Loucy (cell line): ENCODE measurements around the gene BLID.

Experiments used
- H2AFZ ChIP-seq: fragments of 200-600 bp; sonication (generic); 2 replicates; pipeline ENCODE4 v1.6.0; 2016; ENCODE audit warnings: antibody characterized with exemption, mild to moderate bottlenecking, low read length, moderate library complexity
- H3F3A ChIP-seq: fragments of 200-600 bp; 2 replicates; pipeline ENCODE4 v1.6.0; 2016; ENCODE audit warnings: antibody characterized with exemption, low read depth, mild to moderate bottlenecking
- H3K27me3 ChIP-seq: fragments of 200-600 bp; sonication (generic); 2 replicates; pipeline ENCODE4 v1.6.1; 2014; ENCODE audit warnings: low read length, mild to moderate bottlenecking; ENCODE audit not compliant: insufficient read depth, poor library complexity, severe bottlenecking
- H3K36me3 ChIP-seq: fragments of 200-600 bp; sonication (generic); 2 replicates; pipeline ENCODE4 v1.6.1; 2016; ENCODE audit warnings: low read length; ENCODE audit not compliant: insufficient read depth
- H3K4me1 ChIP-seq: fragments of 200-600 bp; sonication (generic); 2 replicates; pipeline ENCODE4 v1.5.1; 2014; ENCODE audit warnings: low read length, mild to moderate bottlenecking; ENCODE audit not compliant: insufficient read depth, poor library complexity, severe bottlenecking
- H3K4me2 ChIP-seq: fragments of 200-600 bp; sonication (generic); 2 replicates; pipeline ENCODE4 v1.6.0; 2014; ENCODE audit warnings: antibody characterized with exemption, low read length, low read depth, mild to moderate bottlenecking; ENCODE audit not compliant: poor library complexity, severe bottlenecking
- H3K4me3 ChIP-seq: fragments of 200-600 bp; sonication (generic); 2 replicates; pipeline ENCODE4 v1.5.1; 2014; ENCODE audit warnings: low read length, mild to moderate bottlenecking, mixed read lengths; ENCODE audit not compliant: poor library complexity, severe bottlenecking
- H3K79me2 ChIP-seq: fragments of 200-600 bp; sonication (generic); 2 replicates; pipeline ENCODE4 v1.6.1; 2014; ENCODE audit warnings: low read length; ENCODE audit not compliant: insufficient read depth
- H3K9ac ChIP-seq: fragments of 200-600 bp; sonication (generic); 2 replicates; pipeline ENCODE4 v1.6.0; 2014; ENCODE audit warnings: mild to moderate bottlenecking, low read depth, low read length, moderate library complexity; ENCODE audit not compliant: poor library complexity, severe bottlenecking
- H3K9me2 ChIP-seq: fragments of 200-600 bp; sonication (generic); replicated peaks from 2 replicates; pipeline ENCODE4 v1.6.1; 2016; ENCODE audit warnings: low read depth, low read length, mixed read lengths
- H3K9me3 ChIP-seq: fragments of 200-600 bp; sonication (generic); 2 replicates; pipeline ENCODE4 v1.6.1; 2014; ENCODE audit warnings: mild to moderate bottlenecking, antibody characterized with exemption, low read length, low read depth; ENCODE audit not compliant: insufficient read depth
- H4K20me1 ChIP-seq: fragments of 200-600 bp; sonication (generic); 2 replicates; pipeline ENCODE4 v1.6.0; 2014; ENCODE audit warnings: antibody characterized with exemption, low read length, mild to moderate bottlenecking; ENCODE audit not compliant: insufficient read depth, poor library complexity, severe bottlenecking
- EZH2phosphoT487 ChIP-seq: fragments of 200-600 bp; IDR thresholded peaks from 2 replicates; pipeline ENCODE4 v1.6.1; 2018; ENCODE audit warnings: antibody characterized with exemption, mild to moderate bottlenecking, moderate library complexity, borderline replicate concordance
- TF ChIP-seq, protein P1 (sequence below): fragments of 200-600 bp; sonication (generic); conservative IDR thresholded peaks from 2 replicates; pipeline ENCODE4 v1.5.1; 2014; ENCODE audit warnings: mild to moderate bottlenecking, antibody characterized with exemption, low read length

BLID gene

DNA sequence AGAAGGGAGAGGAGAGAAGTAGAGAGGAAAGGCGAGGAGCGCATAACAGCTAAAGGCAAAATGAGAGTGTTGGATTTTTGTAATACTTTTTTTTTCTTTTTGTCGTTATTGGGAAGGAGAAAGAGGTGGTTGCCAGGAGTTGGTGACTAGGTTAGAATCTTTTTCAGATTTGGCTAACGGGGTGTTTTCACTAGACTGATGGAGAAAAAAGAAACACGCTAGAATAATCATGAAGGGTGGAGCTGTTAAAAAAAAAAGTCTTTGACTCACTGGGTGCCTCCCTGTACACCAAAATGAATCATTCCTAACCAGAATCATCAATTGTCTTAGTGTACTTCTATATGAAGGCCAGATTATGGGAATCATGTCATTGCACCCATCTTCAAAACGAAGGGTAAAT is 12.7 kb downstream of the BLID start:
- Histone ChIP-seq H3K9me2 (no peaks in the 10 kb centered on the region), H4K20me1 (no peaks in the 10 kb centered on the region), H3K36me3 (no peaks in the 10 kb centered on the region), H3K79me2 (no peaks in the 10 kb centered on the region), H3K9me3 (no peaks in the 10 kb centered on the region), H2AFZ (no peak overlapping the region), H3K4me2 (no peak overlapping the region), H3K27me3 (no peaks in the 10 kb centered on the region), H3F3A (no peaks in the 10 kb centered on the region), H3K4me3 (no peak overlapping the region), H3K4me1 (no peaks in the 10 kb centered on the region), H3K9ac (no peak overlapping the region)
- no peak for TF ChIP-seq EZH2phosphoT487
- TF ChIP-seq, protein P1, sequence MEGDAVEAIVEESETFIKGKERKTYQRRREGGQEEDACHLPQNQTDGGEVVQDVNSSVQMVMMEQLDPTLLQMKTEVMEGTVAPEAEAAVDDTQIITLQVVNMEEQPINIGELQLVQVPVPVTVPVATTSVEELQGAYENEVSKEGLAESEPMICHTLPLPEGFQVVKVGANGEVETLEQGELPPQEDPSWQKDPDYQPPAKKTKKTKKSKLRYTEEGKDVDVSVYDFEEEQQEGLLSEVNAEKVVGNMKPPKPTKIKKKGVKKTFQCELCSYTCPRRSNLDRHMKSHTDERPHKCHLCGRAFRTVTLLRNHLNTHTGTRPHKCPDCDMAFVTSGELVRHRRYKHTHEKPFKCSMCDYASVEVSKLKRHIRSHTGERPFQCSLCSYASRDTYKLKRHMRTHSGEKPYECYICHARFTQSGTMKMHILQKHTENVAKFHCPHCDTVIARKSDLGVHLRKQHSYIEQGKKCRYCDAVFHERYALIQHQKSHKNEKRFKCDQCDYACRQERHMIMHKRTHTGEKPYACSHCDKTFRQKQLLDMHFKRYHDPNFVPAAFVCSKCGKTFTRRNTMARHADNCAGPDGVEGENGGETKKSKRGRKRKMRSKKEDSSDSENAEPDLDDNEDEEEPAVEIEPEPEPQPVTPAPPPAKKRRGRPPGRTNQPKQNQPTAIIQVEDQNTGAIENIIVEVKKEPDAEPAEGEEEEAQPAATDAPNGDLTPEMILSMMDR, result no peak

- Histone ChIP-seq H4K20me1 (no peaks in the 10 kb centered on the region), H2AFZ (no peak overlapping the region), H3K27me3 (no peaks in the 10 kb centered on the region), H3K79me2 (no peaks in the 10 kb centered on the region), H3K36me3 (no peaks in the 10 kb centered on the region), H3K9me2 (no peaks in the 10 kb centered on the region), H3K9ac (no peak overlapping the region), H3K4me1 (no peaks in the 10 kb centered on the region), H3F3A (no peaks in the 10 kb centered on the region), H3K4me2 (no peak overlapping the region), H3K4me3 (no peak overlapping the region), H3K9me3 (no peaks in the 10 kb centered on the region)
- TF ChIP-seq, protein P1, result no peak
- no peak for TF ChIP-seq EZH2phosphoT487
These were observed 13.6 kb downstream of the BLID start for GRCh38 chr11:122102426-122102825.

- Histone ChIP-seq H3K36me3 (no peaks in the 10 kb centered on the region), H3K4me2 (no peak overlapping the region), H3K4me1 (no peaks in the 10 kb centered on the region), H3F3A (no peaks in the 10 kb centered on the region), H3K4me3 (no peak overlapping the region), H3K9me3 (no peaks in the 10 kb centered on the region), H2AFZ (no peak overlapping the region), H3K79me2 (no peaks in the 10 kb centered on the region), H3K9ac (no peak overlapping the region), H3K27me3 (no peaks in the 10 kb centered on the region), H3K9me2 (no peaks in the 10 kb centered on the region), H4K20me1 (no peaks in the 10 kb centered on the region)
- no peak for TF ChIP-seq EZH2phosphoT487
- TF ChIP-seq, protein P1, result no peak
These were observed 14.3 kb downstream of the BLID start for GRCh38 chr11:122101625-122102291.
